HL-60 (cell line): ENCODE measurements around the gene NCBP2.

Experiments used
- POLR2AphosphoS5 ChIP-seq: IDR thresholded peaks from 2 replicates; pipeline ENCODE4 v1.6.1; 2012; ENCODE audit warnings: low read depth
- TF ChIP-seq, protein P1 (sequence below): IDR thresholded peaks from one replicate; pipeline ENCODE4 v1.5.1; 2011; ENCODE audit warnings: low read length, control low read depth, inconsistent platforms; ENCODE audit not compliant: insufficient read depth

DNA sequence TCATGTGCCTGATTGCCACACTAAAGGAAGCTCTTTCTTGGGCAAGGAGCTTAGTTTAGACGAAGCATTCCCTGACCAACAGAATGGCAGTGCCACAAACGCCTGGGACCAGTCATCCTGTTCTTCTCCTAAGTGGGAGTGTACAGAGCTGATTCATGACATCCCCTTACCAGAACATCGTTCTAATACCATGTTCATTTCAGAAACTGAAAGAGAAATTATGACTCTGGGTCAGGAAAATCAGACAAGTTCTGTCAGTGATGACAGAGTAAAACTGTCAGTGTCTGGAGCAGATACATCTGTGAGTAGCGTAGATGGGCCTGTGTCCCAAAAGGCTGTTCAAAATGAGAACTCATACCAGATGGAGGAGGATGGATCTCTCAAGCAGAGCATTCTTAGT, 56.2 kb downstream of the NCBP2 start:
- TF ChIP-seq, protein P1, sequence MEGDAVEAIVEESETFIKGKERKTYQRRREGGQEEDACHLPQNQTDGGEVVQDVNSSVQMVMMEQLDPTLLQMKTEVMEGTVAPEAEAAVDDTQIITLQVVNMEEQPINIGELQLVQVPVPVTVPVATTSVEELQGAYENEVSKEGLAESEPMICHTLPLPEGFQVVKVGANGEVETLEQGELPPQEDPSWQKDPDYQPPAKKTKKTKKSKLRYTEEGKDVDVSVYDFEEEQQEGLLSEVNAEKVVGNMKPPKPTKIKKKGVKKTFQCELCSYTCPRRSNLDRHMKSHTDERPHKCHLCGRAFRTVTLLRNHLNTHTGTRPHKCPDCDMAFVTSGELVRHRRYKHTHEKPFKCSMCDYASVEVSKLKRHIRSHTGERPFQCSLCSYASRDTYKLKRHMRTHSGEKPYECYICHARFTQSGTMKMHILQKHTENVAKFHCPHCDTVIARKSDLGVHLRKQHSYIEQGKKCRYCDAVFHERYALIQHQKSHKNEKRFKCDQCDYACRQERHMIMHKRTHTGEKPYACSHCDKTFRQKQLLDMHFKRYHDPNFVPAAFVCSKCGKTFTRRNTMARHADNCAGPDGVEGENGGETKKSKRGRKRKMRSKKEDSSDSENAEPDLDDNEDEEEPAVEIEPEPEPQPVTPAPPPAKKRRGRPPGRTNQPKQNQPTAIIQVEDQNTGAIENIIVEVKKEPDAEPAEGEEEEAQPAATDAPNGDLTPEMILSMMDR, result no peak
- TF ChIP-seq POLR2AphosphoS5, result no peak
